K562 (cell line): ENCODE results near the gene TACR2. TPM values are rescaled to one million over a fixed set of nuclear protein-coding genes. Genes with fewer than 3 reads are reported as not detected.

Experiments
- ATAC-seq: fragments of 200-7000 bp; cut with Tn5 transposase; 3 replicates; pipeline ENCODE4 v1.9.1; 2020; ENCODE audit warnings: moderate library complexity
- BruUV-seq: library from RNA; stranded (reverse); fragments of 400-500 nt; replicated peaks from 2 replicates; lab custom pipeline; 2021; lab: Mats Ljungman, UMichigan
- CTCF ChIA-PET: fragments of 300-600 bp; formaldehyde crosslinking; extraction: SDS; loops from one replicate; lab custom pipeline; 2021; ENCODE audit warnings: low intra/inter-chr PET ratio; lab: Yijun Ruan, JAX
- POLR2A ChIA-PET: fragments of 300-600, 350-650 bp; sonication (Branson Sonifier 250); formaldehyde crosslinking; extraction: SDS; loops from one replicate; lab custom pipeline; 2021; ENCODE audit warnings: antibody characterized with exemption, inconsistent platforms; lab: Yijun Ruan, JAX
- DNase-seq, 4 experiments: peaks; one replicate each; pipeline versions ENCODE4 v3.0.0 to v3.0.0-alpha.2; 2011 to 2018; ENCODE audit warnings: low spot score in 3 of 4, mixed read lengths in 3 of 4; ENCODE audit errors: extremely low read depth in 1 of 4
- FAIRE-seq: peaks from 2 replicates; lab custom pipeline; 2011; peaks lifted over from hg19 to GRCh38; lab: Jason Lieb, UNC
- H2AFZ ChIP-seq: 2 replicates; pipeline ENCODE4 v1.6.0; 2011; ENCODE audit warnings: low read depth, low read length, control low read depth, inconsistent platforms
- H3K27ac ChIP-seq: fragments of 200-600 bp; 3 replicates; pipeline ENCODE4 v1.8.0; 2011; ENCODE audit warnings: low read depth, mild to moderate bottlenecking, control low read depth, inconsistent platforms, low read length, moderate library complexity, mixed read lengths; ENCODE audit errors: extremely low read depth
- H3K27me3 ChIP-seq, 2 experiments: fragments of 300-600 bp in 1 of 2; 2 replicates in 1 of 2; 3 replicates in 1 of 2; pipeline versions ENCODE4 v1.6.0 to v1.8.0; 2011; ENCODE audit warnings: inconsistent platforms in 2 of 2, low read length in 2 of 2, mild to moderate bottlenecking in 1 of 2, mixed read lengths in 1 of 2, moderate library complexity in 1 of 2; ENCODE audit not compliant: control insufficient read depth in 2 of 2, insufficient read depth in 2 of 2
- H3K36me3 ChIP-seq: fragments of 300-600 bp; 3 replicates; pipeline ENCODE4 v1.8.0; 2011; ENCODE audit warnings: mild to moderate bottlenecking, low read length, inconsistent platforms; ENCODE audit not compliant: control insufficient read depth, insufficient read depth
- H3K4me1 ChIP-seq, 2 experiments: fragments of 200-600 bp in 1 of 2; replicated peaks in 1 of 2; 2 replicates in 1 of 2; 3 replicates in 1 of 2; pipeline versions ENCODE4 v1.5.1 to v1.8.0; 2011; ENCODE audit warnings: inconsistent platforms in 2 of 2, low read length in 2 of 2, mild to moderate bottlenecking in 1 of 2, mixed read lengths in 1 of 2, moderate library complexity in 1 of 2; ENCODE audit not compliant: control insufficient read depth in 2 of 2, insufficient read depth in 2 of 2
- H3K4me2 ChIP-seq: 2 replicates; pipeline ENCODE4 v1.6.1; 2011; ENCODE audit warnings: low read length, control low read depth, inconsistent platforms, mixed read lengths; ENCODE audit not compliant: insufficient read depth
- H3K4me3 ChIP-seq: fragments of 200-600 bp; sonication (generic), shearing (Covaris generic); 2 replicates; pipeline ENCODE4 v1.5.1; 2016; ENCODE audit warnings: control low read depth, inconsistent platforms
- H3K79me2 ChIP-seq: fragments of 200-600 bp; 3 replicates; pipeline ENCODE4 v1.8.0; 2011; ENCODE audit warnings: low read length, inconsistent platforms; ENCODE audit not compliant: control insufficient read depth, insufficient read depth
- H3K9ac ChIP-seq, 2 experiments: 2 replicates each; pipeline versions ENCODE4 v1.6.0 to v1.6.1; 2011; ENCODE audit warnings: low read depth in 2 of 2, low read length in 2 of 2, control low read depth in 1 of 2, inconsistent platforms in 1 of 2, mild to moderate bottlenecking in 1 of 2, mixed read lengths in 1 of 2; ENCODE audit not compliant: insufficient read depth in 1 of 2
- H3K9me1 ChIP-seq: one replicate; pipeline ENCODE4 v1.6.0; 2011; ENCODE audit warnings: inconsistent platforms, mild to moderate bottlenecking, low read length, moderate library complexity; ENCODE audit not compliant: control insufficient read depth, insufficient read depth
- H3K9me3 ChIP-seq: replicated peaks from 2 replicates; pipeline ENCODE4 v1.5.1; 2011; ENCODE audit warnings: low read depth, low read length, inconsistent platforms; ENCODE audit not compliant: control insufficient read depth, insufficient read depth
- H4K20me1 ChIP-seq: replicated peaks from 2 replicates; pipeline ENCODE4 v1.6.1; 2011; ENCODE audit warnings: low read length, inconsistent platforms, mixed read lengths; ENCODE audit not compliant: control insufficient read depth, insufficient read depth
- BDP1 ChIP-seq: IDR thresholded peaks from 3 replicates; pipeline ENCODE4 v1.6.1; 2011; ENCODE audit not compliant: insufficient read length, insufficient read depth
- DNMT1 ChIP-seq: fragments of 450-650 bp; IDR thresholded peaks from 2 replicates; pipeline ENCODE4 v1.6.1; 2016; ENCODE audit warnings: antibody characterized with exemption, mild to moderate bottlenecking
- ETV6 ChIP-seq, 3 experiments: fragments of 150-350 bp in 1 of 3; sonication (generic) in 1 of 3; formaldehyde crosslinking in 1 of 3; IDR thresholded peaks; 2 replicates each; pipeline versions ENCODE4 v1.6.1 to v1.8.0; 2014 to 2022; ENCODE audit warnings: borderline replicate concordance in 2 of 3, low read depth in 2 of 3, antibody characterized with exemption in 1 of 3, low read length in 1 of 3, mild to moderate bottlenecking in 1 of 3, missing genetic modification reagents in 1 of 3
- PKNOX1 ChIP-seq: fragments of 450-650 bp; IDR thresholded peaks from 2 replicates; pipeline ENCODE4 v1.6.1; 2016
- PRPF4 ChIP-seq: fragments of 200-400 bp; formaldehyde crosslinking; IDR thresholded peaks from one replicate; pipeline ENCODE4 v1.6.1; 2017; ENCODE audit warnings: low read length, low read depth, mild to moderate bottlenecking; ENCODE audit not compliant: insufficient read depth, poor library complexity, severe bottlenecking
- RB1 ChIP-seq: fragments of 450-650 bp; IDR thresholded peaks from 2 replicates; pipeline ENCODE4 v1.6.1; 2017; ENCODE audit warnings: low read depth, mild to moderate bottlenecking
- RFX1 ChIP-seq: fragments of 450-650 bp; IDR thresholded peaks from 2 replicates; pipeline ENCODE4 v1.6.1; 2016; ENCODE audit warnings: mild to moderate bottlenecking, moderate library complexity
- RUNX1 ChIP-seq: sonication (generic); IDR thresholded peaks from 2 replicates; pipeline ENCODE4 v1.6.1; 2016; ENCODE audit warnings: antibody characterized with exemption, low read depth
- SP1 ChIP-seq: sonication (generic); formaldehyde crosslinking; IDR thresholded peaks from 2 replicates; pipeline ENCODE4 v1.8.1; 2022; ENCODE audit warnings: mild to moderate bottlenecking, missing genetic modification reagents
- TFAP4 ChIP-seq: sonication (generic); formaldehyde crosslinking; IDR thresholded peaks from 2 replicates; pipeline ENCODE4 v1.8.0; 2022; ENCODE audit warnings: missing genetic modification reagents, mild to moderate bottlenecking, moderate library complexity, borderline replicate concordance
- WGBS: fragments of 100-300 bp; shearing (Covaris generic); methylation state at CpG from one replicate; pipeline ENCODE4 v1.1.6; 2016; ENCODE audit warnings: low coverage, mixed read lengths; ENCODE audit not compliant: insufficient coverage; ENCODE audit errors: missing lambda C conversion rate; 5-methylcytosine and 5-hydroxymethylcytosine counted together
- in situ Hi-C: fragments of 300-500 bp; cut with MboI; formaldehyde crosslinking; loops from 4 replicates; pipeline ENCODE4 v1.15.0; 2018; ENCODE audit warnings: inconsistent platforms, mixed read lengths
- intact Hi-C: fragments of 100-400 bp; cut with micrococcal nuclease; formaldehyde crosslinking; loops from 2 replicates; pipeline ENCODE4 v1.14.2; 2022
- polyA plus RNA-seq, 8 experiments: library from polyadenylated mRNA; depleted of rRNA in 4 of 8; stranded (reverse) in 5 of 8; unstranded in 3 of 8; fragments of >200 nt; fragmentation: Nextera tagmentation in 2 of 8; fragmentation: Illumina TruSeq in 1 of 8; extraction: Ambion mirVana in 2 of 8; extraction: Trizol in 1 of 8; gene quantifications; 2 replicates each; pipeline versions ENCODE4 v1.2.1 to v1.2.3, GENCODE V29; 2011 to 2014; ENCODE audit warnings: inconsistent platforms in 1 of 8, missing spikeins in 1 of 8
- total RNA-seq, 7 experiments: library from RNA; depleted of rRNA in 6 of 7; stranded (reverse); fragments of >200 nt in 6 of 7; fragmentation: Illumina TruSeq in 2 of 7; extraction: Trizol in 2 of 7; gene quantifications; 2 replicates each; pipeline versions ENCODE4 v1.2.1 to v1.2.3, GENCODE V29; 2011 to 2021; ENCODE audit warnings: low replicate concordance in 1 of 7

Gene TACR2
- total and polyA plus RNA-seq, 9 of the 15 experiments (the other 6 are each of a cell fraction or from before 2014, with no cell fraction given): not detected

- no peak for DNase-seq
- no peaks in the 10 kb centered on the region for H3K27me3 ChIP-seq
- peaks cover 97% of the 10 kb centered on the region for H3K36me3 ChIP-seq
- peak overlapping the region; percentile 44; the same call in 2 of the 3 replicates for H3K27ac ChIP-seq
- H3K4me2 ChIP-seq: no peak overlapping the region
- WGBS: 74% methylated on average over 6 of the region's 6 CpGs
- BruUV-seq: TSS peak; percentile 7
- ChIA-PET CTCF (interaction anchor here (3.2 kb wide), 1 partner anchor 154 kb away, joined by 71 read pairs; no protein-coding TSS in a partner anchor), POLR2A (interaction anchor here (1.2 to 3.2 kb wide), 3 partner anchors 10 to 152 kb away, joined by 5 to 14 read pairs (median 8); no protein-coding TSS in a partner anchor)
- peaks cover 15% of the 10 kb centered on the region; the same call in 1 of the 2 replicates for H4K20me1 ChIP-seq
- intact Hi-C loops (loop anchor here (5.0 kb wide), 1 partner anchor 384 kb away; no protein-coding TSS in a partner anchor), in situ Hi-C loops (no loop called here)
- no peak overlapping the region for H3K4me3 ChIP-seq
- no peaks in the 10 kb centered on the region for H3K9me1 ChIP-seq
- TF ChIP-seq RFX1 (no peak), TFAP4 (no peak), RUNX1 (no peak), PRPF4 (no peak), ETV6 (IDR thresholded peaks at IDR 0.05; ENCODE audit: borderline replicate concordance in 1 of 2, low read depth in 2 of 2, low read length in 1 of 2) (no peak), ETV6 (CRISPR knock-in tag; IDR thresholded peaks at IDR 0.05; ENCODE audit: borderline replicate concordance) (no peak), BDP1 (no peak), RB1 (no peak), PKNOX1 (no peak), DNMT1 (no peak), SP1 (no peak)
- no peaks in the 10 kb centered on the region for H3K79me2 ChIP-seq
- H3K9ac ChIP-seq: no peak overlapping the region
- no peaks in the 10 kb centered on the region for H3K9me3 ChIP-seq
- peaks cover 12 to 17% of the 10 kb centered on the region in 2 experiments; a peak in 4 of 5 replicates for H3K4me1 ChIP-seq
- no peak overlapping the region for H2AFZ ChIP-seq
- no peak for ATAC-seq
- FAIRE-seq: no peak
Observed at GRCh38 chr10:69391158-69391557, 25.6 kb downstream of the TACR2 start.
